Chondrocyte (in vitro differentiated cells): ENCODE results near the gene KRTAP19-4. TPM values are rescaled to one million over a fixed set of nuclear protein-coding genes. Genes with fewer than 3 reads are reported as not detected.

Experiments used
- DNase-seq: peaks from one replicate; pipeline ENCODE4 v3.0.0; 2021; ENCODE audit warnings: mixed read lengths, low spot score
- H3K27ac Mint-ChIP-seq: one replicate; pipeline ENCODE4 v1.8.0; 2021; ENCODE audit warnings: mild to moderate bottlenecking, moderate library complexity, mixed read lengths; ENCODE audit not compliant: unreplicated experiment
- H3K27me3 Mint-ChIP-seq: 2 replicates; pipeline ENCODE4 v1.8.0; 2021; ENCODE audit warnings: low read depth, mixed read lengths
- H3K36me3 Mint-ChIP-seq: 2 replicates; pipeline ENCODE4 v1.8.0; 2021; ENCODE audit warnings: low read depth, mixed read lengths
- H3K4me1 Mint-ChIP-seq: 2 replicates; pipeline ENCODE4 v1.8.0; 2021; ENCODE audit warnings: low read depth, mild to moderate bottlenecking, mixed read lengths
- H3K4me3 Mint-ChIP-seq: one replicate; pipeline ENCODE4 v1.8.0; 2021; ENCODE audit warnings: mild to moderate bottlenecking, moderate library complexity, mixed read lengths; ENCODE audit not compliant: unreplicated experiment
- H3K9me3 Mint-ChIP-seq: 2 replicates; pipeline ENCODE4 v1.8.0; 2021; ENCODE audit warnings: low read depth, mixed read lengths
- total RNA-seq: library from RNA; stranded (reverse); gene quantifications from 3 replicates; pipeline ENCODE4 v1.2.1, GENCODE V29; 2021
- TF ChIP-seq, protein P1 (sequence below): fragments of 200-600 bp; sonication (generic); IDR thresholded peaks from 2 replicates; pipeline ENCODE4 v1.5.0; 2021; ENCODE audit warnings: antibody characterized with exemption, mild to moderate bottlenecking, moderate library complexity

The KRTAP19-4 gene
- total RNA-seq, 1 donor from 2014 or later: not detected

DNA sequence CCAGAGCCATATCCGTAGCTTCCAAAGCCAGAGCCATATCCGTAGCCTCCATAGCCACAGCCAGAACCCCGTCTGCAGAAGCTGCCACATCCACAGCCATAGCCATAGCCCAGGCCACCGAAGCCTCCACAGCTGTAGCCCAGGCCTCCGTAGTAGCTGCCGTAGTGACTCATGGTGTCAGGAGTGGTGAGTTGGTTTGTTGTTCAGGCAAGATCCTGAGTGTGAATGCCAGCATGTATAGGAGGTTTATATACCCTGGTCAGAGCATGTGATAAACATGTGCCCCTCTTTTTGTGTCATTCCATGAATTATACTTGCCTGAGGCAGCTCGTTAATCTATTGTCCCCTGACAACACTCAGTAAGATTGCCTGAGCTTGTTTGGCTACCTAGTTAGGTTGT is 16.8 kb downstream of the KRTAP19-4 start, which contains the start of gene KRTAP19-1:
Gene KRTAP19-1 (minus strand): TSS at position 223 of the 400 bp plus-strand sequence. CDS start 50 bp downstream, at position 173.
- Mint-ChIP-seq H3K27ac (no peak within 1 kb of the TSS), H3K27me3 (peaks cover 3% of the 10 kb centered on the region), H3K4me1 (no peaks in the 10 kb centered on the region), H3K36me3 (no peaks in the 10 kb centered on the region), H3K9me3 (peaks cover 11% of the 10 kb centered on the region), H3K4me3 (no peak within 1 kb of the TSS)
- DNase-seq: no peak
- TF ChIP-seq, protein P1, sequence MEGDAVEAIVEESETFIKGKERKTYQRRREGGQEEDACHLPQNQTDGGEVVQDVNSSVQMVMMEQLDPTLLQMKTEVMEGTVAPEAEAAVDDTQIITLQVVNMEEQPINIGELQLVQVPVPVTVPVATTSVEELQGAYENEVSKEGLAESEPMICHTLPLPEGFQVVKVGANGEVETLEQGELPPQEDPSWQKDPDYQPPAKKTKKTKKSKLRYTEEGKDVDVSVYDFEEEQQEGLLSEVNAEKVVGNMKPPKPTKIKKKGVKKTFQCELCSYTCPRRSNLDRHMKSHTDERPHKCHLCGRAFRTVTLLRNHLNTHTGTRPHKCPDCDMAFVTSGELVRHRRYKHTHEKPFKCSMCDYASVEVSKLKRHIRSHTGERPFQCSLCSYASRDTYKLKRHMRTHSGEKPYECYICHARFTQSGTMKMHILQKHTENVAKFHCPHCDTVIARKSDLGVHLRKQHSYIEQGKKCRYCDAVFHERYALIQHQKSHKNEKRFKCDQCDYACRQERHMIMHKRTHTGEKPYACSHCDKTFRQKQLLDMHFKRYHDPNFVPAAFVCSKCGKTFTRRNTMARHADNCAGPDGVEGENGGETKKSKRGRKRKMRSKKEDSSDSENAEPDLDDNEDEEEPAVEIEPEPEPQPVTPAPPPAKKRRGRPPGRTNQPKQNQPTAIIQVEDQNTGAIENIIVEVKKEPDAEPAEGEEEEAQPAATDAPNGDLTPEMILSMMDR: no peak

- DNase-seq: no peak
- H3K27ac Mint-ChIP-seq: no peak overlapping the region
- peaks cover 9% of the 10 kb centered on the region for H3K9me3 Mint-ChIP-seq
- TF ChIP-seq, protein P1: no peak
- H3K27me3 Mint-ChIP-seq: peaks cover 3% of the 10 kb centered on the region
- H3K4me3 Mint-ChIP-seq: no peak overlapping the region
- no peaks in the 10 kb centered on the region for H3K36me3 Mint-ChIP-seq
- no peaks in the 10 kb centered on the region for H3K4me1 Mint-ChIP-seq
Measured at GRCh38 chr21:30479259-30479658, 17.7 kb downstream of the KRTAP19-4 start.

DNA sequence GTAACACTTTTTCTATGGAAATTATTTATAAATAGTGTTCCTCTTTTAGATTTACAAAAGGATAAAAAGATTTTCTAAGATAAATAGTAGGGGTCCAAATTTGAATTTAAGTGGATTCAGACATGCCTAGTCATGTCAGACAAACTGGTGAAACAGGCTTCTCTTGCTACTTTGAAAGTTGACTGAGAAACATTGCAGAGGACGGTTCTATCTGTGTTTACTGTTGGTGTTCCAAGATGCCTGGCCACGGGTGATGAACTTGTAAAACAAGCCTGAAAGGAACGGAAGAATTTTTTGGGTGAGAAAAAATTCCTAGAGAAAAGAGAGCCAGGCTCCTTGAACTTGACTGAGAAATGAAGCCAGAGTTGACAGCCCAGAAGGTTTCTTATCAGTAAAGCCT is 19.0 kb downstream of the KRTAP19-4 start:
- H3K4me3 Mint-ChIP-seq: no peak overlapping the region
- H3K27ac Mint-ChIP-seq: no peak overlapping the region
- peaks cover 9% of the 10 kb centered on the region for H3K9me3 Mint-ChIP-seq
- TF ChIP-seq, protein P1: no peak
- DNase-seq: no peak
- H3K27me3 Mint-ChIP-seq: peaks cover 3% of the 10 kb centered on the region
- no peaks in the 10 kb centered on the region for H3K4me1 Mint-ChIP-seq
- no peaks in the 10 kb centered on the region for H3K36me3 Mint-ChIP-seq

DNA sequence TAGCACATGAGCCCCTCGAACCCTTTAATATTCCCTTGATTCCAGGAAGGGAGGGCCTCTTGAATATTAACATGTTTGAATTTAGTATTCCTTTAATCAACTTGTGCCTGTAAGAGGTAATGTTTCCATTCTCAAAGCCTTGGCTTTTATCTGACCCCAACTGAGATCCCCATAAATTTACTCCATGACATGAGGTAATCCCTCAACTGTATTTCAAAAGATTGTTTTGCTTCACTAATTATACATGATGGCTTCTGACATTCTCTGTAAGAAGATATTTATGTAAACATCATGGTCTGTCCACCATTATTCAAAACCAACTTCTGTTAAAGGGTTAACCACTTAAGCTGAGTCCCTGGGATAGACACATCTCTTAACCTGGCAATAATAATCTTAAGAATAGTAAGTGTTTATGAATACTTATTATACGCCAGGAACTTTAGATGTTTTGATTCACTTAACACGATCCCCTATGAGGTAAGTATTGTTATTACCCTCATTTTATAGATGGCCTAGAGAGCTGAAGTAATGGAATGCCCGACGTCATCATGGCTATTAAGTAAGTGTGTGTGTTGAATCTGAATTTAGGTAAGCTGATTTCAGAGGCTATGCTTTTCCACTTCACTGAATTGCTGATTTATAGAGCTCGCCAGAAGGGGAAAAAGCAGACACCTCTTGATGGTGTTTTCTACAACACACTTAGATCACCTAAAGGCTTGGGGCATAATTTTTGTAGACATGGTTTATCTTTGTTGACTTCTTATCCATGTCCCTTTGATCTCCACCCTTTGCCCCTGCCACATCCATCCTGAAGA is 27.9 kb downstream of the KRTAP19-4 start:
- no peak overlapping the region for H3K27ac Mint-ChIP-seq
- TF ChIP-seq, protein P1: no peak
- no peaks in the 10 kb centered on the region for H3K27me3 Mint-ChIP-seq
- peaks cover 3% of the 10 kb centered on the region for H3K9me3 Mint-ChIP-seq
- no peak for DNase-seq
- H3K4me1 Mint-ChIP-seq: peaks cover 10% of the 10 kb centered on the region
- no peak overlapping the region for H3K4me3 Mint-ChIP-seq
- H3K36me3 Mint-ChIP-seq: no peaks in the 10 kb centered on the region

- Mint-ChIP-seq H3K4me1 (no peaks in the 10 kb centered on the region), H3K36me3 (no peaks in the 10 kb centered on the region), H3K27ac (no peak overlapping the region), H3K4me3 (no peak overlapping the region), H3K9me3 (no peaks in the 10 kb centered on the region), H3K27me3 (no peaks in the 10 kb centered on the region)
- TF ChIP-seq, protein P1: peak; percentile 76
- no peak for DNase-seq
Measured at GRCh38 chr21:30463713-30464112, 33.3 kb downstream of the KRTAP19-4 start.
